ENCODE data around the gene ST3GAL5.
"Not testable (repeated sequence)": the region's sequence is repeated elsewhere in the genome, so short reads cannot be mapped to it uniquely, and the experiment has no call there.

Gene ST3GAL5

DNA sequence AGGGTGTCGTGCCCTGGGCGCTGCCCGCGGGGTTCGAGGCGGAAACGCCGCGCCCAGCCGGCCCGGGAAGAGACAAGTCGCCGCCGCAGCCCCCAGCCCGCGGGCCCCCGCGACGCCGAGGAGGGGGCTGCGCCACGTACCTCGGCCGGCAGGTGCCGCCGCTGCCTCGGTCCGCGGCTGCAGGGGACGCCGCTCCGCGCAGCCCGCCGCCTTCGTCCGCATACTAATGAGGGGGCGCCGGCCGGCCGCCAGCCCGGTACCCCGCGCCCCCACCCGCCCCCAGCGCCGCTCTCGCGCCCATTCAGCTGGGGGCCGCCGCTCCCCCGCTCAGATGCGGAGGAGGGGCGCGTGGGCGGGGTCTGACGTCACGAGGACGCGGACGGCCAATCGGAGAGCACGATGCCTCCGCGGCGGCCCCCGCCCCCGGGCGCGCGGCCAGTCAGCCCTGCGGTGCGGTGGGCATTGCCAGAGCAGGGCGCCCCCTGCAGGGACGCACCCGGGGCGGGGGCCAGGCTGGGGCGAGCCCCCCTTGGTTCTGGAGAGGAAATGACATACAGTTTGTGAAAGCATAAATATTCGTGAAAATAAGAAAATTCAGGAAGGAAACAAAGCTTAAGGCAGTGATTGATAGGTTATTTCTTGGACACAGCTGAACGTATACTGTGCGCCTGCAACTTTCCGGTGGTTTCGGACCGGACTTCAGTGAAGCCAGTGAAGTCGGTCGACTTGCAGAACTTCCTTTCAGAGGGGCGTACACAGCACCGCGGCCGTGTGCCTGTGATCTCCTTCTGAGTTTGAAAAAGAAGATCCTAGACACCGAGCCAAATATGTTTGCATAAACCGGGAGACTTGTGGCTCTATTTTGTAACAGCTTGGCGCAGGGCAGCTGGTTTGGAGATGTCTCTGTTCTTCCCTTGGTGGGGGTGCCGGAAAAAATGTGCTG lies at the start of gene ST3GAL5:
ST3GAL5 (minus strand) TSS at position 307 of the 943 bp plus-strand sequence; CDS start at position 222, 85 bp downstream.
- peak; percentile 55 for DNase-seq (ENCODE audit: low read depth)

- no peak for DNase-seq (ENCODE audit: low read depth)
These were observed 49.7 kb upstream of the ST3GAL5 start for GRCh38 chr2:85938456-85938855.

DNA sequence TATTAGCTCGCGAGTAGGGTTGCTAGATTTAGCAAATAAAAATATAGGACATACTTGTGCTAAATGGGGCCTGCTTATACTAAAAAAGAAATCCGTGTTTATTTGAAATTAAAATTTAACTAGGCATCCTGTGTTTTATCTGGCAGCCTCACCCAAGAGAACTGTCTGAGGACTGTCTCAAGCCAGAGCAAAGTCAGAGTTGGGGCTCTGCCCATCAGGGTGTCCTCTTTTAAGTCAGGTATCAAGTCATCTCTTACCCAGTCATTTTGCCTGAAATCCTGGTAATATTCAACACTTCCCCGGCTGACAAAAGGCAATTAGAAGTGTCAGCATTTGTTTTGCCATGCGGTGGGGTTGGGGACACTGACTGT lies 48.3 kb upstream of the ST3GAL5 start:
- DNase-seq (ENCODE audit: low read depth) = no peak

- DNase-seq (ENCODE audit: low read depth) = no peak
These were observed 47.8 kb upstream of the ST3GAL5 start for GRCh38 chr2:85936421-85937068.

DNA sequence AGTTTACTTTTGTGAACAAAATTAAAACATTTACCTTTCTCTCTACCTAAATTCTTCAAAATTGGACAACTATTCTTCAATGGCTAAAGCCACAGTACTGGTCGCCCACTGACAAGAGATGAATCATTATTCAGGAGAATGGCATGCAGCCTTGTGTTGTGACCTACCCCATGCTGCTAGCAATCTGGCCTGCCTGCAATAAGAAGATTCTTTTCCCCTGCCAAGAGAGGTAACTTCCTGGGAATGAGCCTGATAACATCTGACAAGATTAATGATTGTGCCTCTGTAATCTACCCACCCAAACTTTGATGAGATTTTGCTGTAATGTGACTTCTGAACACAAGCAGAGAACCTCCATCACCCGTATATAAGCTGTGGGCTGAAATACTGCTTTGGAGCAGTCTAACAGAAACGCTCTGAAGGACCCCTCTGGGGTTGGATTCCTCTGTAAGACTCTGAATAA lies 47.0 kb upstream of the ST3GAL5 start:
- peak; percentile 34 for DNase-seq (ENCODE audit: low read depth)

DNA sequence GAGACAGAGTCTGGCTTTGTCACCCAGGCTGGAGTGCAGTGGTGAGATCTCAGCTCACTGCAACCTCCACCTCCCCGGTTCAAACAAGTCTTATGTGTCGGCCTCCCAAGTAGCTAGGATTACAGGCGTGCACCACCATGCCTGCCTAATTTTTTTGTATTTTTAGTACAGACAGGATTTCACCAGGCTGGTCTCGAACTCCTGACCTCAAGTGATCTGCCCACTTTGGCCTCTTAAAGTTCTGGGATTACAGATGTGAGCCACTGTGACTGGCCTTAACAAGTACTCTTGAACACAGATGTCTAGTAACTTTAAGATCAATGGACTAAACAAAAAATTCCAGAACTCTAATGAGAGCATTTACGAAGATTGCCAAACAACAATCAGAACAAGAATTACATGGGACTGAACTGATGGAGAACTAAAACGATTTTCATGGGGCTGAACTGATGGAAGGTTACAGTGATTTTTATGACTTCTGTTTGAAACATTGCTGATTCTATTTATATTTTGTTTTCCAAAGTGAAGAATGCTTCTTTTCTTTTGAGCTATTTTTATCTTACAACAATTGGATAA lies 46.5 kb upstream of the ST3GAL5 start:
- no peak for DNase-seq (ENCODE audit: low read depth)

DNA sequence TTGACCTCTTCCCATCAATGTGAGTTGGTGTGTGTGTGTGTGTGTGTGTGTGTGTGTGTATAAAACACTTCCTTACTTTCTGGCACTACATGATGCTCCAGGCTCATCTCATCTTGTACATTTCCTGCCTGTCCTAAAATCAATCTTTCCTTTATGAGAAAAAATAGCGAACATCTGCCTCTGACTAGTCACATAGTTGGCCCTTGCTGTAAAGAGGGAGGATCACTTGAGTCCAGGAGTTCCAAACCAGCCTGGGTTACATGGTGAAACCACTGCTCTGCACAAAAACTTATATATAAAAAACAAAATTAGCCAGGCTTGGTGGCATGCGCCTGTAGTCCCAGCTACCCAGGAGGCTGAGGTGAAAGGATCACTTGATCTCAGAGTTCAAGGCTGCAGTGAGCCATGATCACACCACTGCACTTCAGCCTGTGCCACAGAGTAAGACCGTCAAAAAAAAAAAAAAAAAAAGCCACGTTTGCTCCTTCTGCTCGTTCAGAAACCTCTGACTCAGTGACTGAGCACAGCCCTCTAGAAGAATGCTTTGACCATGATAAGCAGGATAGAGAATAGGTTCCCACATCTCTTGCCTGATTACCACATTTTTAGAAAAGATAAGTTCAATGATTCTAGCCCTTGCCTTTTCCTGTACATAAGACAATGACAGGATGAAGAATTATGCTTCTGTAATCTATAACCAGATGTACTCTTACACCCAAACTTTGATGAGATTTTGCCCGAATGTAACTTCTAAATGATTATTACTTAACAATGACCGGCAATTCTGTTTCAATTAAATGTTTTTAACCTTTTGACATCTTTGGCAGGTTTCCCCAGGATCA lies 45.2 kb upstream of the ST3GAL5 start:
- DNase-seq (ENCODE audit: low read depth) = no peak

GRCh38 chr2:85931151-85931550 lies 42.4 kb upstream of the ST3GAL5 start:
- DNase-seq (ENCODE audit: low read depth) = not testable (repeated sequence)

DNA sequence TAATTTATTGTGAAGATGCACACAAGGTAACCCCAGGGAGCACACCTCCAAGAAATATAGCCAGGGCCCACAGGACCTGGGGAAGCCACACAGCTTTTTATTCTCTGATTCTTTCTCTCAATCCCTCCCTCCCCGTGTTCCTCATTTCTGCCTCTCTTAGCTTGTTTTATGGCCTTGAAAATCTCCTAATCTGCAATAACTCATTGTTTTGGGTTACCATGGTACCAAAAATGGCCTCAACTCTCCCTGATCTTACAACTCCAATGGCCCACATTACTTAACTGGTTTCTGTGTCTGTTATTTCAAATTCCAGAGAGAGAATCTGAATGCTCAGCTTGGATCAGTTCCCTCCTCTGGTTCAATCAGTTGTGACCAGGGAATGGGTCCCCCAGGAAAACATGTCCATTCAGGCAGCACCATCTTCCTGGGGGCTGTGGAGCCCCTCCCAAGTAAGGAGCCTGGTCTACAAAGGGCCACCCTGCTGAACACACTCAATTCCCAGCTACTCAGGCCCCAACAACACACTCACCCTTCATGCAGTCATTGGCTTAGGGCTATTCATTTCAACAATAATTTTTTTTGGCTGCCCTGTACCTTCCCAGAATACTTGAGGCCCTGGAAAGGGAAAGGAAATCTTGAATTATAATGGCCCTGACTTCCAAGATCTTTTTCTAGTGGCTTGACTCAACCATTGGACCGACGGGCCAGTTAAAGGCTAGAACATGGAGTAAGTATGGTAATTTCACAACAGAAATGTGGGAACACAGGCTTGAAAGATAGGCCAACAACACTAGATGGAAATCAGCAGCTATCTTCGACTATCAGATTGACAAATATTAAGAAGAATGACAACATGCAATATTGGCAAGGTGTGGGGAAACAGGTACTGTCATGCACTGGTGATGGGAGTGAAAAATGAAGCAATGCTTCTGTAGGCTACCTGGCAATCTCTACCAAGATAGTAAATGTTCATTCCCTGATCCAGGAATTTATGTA lies 41.6 kb upstream of the ST3GAL5 start:
- DNase-seq (ENCODE audit: low read depth) = no peak

DNA sequence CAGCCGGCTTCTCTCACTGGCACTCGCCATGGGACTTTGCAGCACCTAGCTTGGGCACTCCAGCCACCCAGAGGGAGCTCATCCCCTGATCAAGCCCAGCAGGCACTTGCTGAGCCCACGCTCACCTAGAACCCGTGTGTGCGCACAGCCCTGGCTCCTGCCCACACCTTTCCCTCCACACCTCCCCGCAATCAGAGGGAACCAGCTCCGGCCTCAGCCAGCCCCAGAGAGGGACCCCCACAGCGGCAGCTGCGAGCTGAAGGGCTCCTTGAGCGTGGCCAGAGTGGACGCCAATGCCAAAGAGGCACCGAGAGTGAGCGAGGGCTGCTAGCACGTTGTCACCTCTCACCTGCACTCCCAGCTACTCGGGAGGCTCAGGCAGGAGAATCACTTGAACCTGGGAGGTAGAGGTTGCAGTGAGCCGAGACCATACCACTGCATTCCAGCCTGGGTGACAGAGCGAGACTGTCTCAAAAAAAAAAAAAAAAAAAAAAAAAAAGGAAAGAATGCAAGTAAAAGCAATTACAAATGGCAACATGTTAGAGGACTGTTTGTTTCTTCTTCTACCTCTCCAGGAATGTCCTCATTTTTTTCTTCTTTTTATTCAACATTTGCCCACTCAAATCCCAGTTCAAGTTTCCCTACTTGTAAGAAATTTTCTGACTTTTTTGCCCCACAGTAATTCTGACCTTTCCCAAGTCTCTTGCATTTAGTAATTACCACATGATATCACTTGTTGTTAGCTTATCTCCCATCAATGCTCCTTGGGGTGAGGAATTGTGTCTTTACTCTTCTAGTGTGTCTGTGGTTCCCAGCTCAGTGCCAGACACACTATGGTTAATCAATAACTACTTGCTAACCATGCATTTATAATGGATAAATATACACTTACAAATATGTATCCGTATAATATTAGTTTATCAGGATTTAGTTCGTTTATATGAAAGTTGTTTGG lies 40.6 kb upstream of the ST3GAL5 start:
- DNase-seq (ENCODE audit: low read depth) = no peak

GRCh38 chr2:85926931-85927661 lies 38.3 kb upstream of the ST3GAL5 start:
- no peak for DNase-seq (ENCODE audit: low read depth)

DNA sequence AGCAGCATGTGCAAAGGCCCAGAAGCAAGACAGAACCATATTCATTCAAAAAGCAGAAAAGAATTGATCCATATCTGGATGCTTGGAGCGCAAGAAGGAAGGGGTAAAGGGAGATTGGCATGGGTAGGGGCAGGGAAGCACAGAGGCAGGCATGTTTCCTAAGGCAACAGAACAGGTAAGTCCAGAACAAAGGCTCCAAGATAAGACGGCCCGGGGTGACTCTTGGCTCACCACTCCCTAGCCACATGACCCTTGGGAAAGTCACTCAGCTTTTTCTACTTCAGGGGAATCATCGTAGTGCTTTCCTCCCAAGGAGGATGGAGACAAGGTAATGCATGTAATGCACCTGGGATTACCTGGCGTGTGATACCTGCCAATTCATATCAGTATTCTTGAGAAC lies 37.7 kb upstream of the ST3GAL5 start:
- DNase-seq (ENCODE audit: low read depth) = no peak

GRCh38 chr2:85925216-85925671 lies 36.5 kb upstream of the ST3GAL5 start:
- no peak for DNase-seq (ENCODE audit: low read depth)

DNA sequence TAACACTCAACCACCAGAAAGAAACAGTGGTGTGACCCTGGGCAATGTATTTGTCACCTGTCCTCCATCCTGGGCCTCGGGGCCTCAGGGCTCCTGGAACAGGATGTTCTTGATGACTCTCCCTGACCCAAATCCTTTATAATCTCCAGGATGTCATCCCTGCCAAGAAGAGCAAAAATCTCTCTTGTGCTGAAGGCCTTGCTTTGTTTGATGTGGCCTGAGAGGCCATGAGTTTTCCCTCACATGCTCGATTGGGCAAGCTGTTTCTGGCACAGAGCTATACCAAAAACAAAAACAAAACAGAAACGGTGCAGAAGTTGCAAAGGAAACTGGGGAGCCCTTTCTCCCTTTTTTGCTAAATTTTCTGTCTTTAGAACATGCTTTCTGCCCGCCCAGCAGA lies 35.7 kb upstream of the ST3GAL5 start:
- no peak for DNase-seq (ENCODE audit: low read depth)

DNA sequence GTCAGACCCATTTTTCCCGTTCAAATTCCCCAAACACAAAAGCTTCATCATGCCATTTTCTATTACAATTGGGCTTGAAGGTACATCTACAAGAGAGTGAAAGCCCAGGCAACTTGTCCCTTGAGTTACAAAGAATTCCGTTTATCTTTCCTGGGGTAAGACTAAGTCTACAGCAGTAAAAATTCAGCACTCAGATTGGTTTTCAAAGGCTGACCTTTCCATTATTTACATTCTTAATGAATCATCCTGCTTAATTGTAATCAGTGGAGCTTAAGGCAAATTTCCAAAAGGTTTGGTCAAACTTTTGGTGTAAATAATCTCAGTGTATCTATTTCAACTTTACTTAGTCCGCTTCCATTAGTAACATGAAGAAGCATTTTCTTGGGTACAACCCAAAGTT lies 33.4 kb upstream of the ST3GAL5 start:
- DNase-seq (ENCODE audit: low read depth) = no peak

- no peak for DNase-seq (ENCODE audit: low read depth)
These were observed 32.9 kb upstream of the ST3GAL5 start for GRCh38 chr2:85921659-85922058.

DNA sequence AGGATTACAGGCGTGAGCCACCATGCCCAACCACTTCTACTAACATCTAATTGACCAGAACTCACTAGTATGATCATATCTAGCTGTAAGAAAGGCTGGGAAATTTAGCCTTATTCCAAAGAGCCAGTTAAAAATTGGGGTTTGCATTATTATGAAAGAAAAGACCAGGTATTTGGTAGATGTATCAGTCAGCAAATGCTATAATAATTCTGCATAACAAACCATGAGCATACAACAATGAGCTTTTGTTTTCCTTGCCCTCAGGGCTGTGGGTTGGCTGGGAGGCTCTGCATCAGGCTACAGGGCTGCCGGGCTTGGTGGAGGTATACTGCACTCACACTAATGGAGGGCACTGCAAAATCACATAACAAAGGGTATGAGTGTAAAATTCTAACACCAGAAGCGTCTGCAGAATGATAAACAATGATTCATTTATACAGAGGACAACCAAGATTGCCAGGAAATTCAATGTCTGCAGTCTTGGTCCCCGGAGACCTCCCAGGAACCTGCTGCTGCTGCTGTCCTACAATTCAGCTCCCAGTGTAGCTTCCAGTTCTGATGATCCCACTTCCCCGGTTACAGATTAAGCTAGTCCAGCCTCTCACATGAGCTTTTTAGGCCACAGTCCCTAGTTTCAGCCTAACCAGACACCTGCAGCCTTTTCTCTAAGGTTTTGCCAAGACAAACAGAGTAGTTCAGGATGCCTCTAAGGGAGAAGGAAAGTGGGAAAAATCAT lies 32.2 kb upstream of the ST3GAL5 start:
- no peak for DNase-seq (ENCODE audit: low read depth)
